ENCODE data around the gene RCAN1. TPM values are rescaled to one million over a fixed set of nuclear protein-coding genes. Genes with fewer than 3 reads are reported as not detected.
"Not testable (repeated sequence)": the region's sequence is repeated elsewhere in the genome, so short reads cannot be mapped to it uniquely, and the experiment has no call there.

Gene RCAN1
- total and polyA plus RNA-seq, 4 donors: 26.7 to 67.9 (median 46.7) TPM

DNA sequence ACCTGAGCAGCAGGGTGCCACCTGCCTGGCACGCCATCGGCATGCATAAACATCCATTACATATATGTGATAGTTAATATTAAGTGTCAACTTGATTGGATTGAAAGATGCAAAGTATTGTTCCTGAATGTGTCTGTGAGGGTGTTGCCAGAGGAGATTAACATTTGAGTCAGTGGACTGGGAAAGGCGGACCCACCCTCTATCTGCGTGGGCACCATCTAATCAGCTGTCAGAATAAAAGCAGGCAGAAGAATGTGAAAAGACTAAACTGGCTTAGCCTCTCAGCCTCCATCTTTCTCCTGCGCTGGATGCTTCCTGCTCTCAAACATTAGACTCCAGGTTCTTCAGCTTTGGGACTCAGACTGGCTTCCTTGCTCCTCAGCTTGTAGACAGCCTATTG, 10.0 kb downstream of the RCAN1 start:
- not testable (repeated sequence) for DNase-seq (ENCODE audit: low spot score); H3K4me1 ChIP-seq (ENCODE audit: control insufficient read depth in 4 of 4, insufficient read depth in 4 of 4, low read length in 3 of 4); H3K4me3 ChIP-seq (ENCODE audit: low read depth in 1 of 3, low read length in 3 of 3); H3K36me3 ChIP-seq (ENCODE audit: control insufficient read depth in 4 of 4, insufficient read depth in 3 of 4, low read depth in 1 of 4, low read length in 3 of 4); H3K27me3 ChIP-seq (ENCODE audit: control insufficient read depth in 4 of 4, insufficient read depth in 4 of 4, low read length in 3 of 4); H3K27ac ChIP-seq (ENCODE audit: low read depth in 1 of 2, low read length in 2 of 2); H3K9ac ChIP-seq (ENCODE audit: low read depth in 1 of 2, low read length in 2 of 2); H3K9me3 ChIP-seq (ENCODE audit: control insufficient read depth in 4 of 4, low read length in 3 of 4)
- WGBS: 95% methylated on average over 5 of the region's 5 CpGs

GRCh38 chr21:34604556-34604955, 10.4 kb downstream of the RCAN1 start:
- no peak for DNase-seq (ENCODE audit: low spot score)
- Histone ChIP-seq H3K36me3 (ENCODE audit: control insufficient read depth in 4 of 4, insufficient read depth in 3 of 4, low read depth in 1 of 4, low read length in 3 of 4) (no peaks in the 10 kb centered on the region), H3K4me1 (ENCODE audit: control insufficient read depth in 4 of 4, insufficient read depth in 4 of 4, low read length in 3 of 4) (peaks cover 0 to 5% (median 1%) of the 10 kb centered on the region in 4 donors), H3K9ac (ENCODE audit: low read depth in 1 of 2, low read length in 2 of 2) (no peak overlapping the region), H3K9me3 (ENCODE audit: control insufficient read depth in 4 of 4, low read length in 3 of 4) (no peaks in the 10 kb centered on the region), H3K27ac (ENCODE audit: low read depth in 1 of 2, low read length in 2 of 2) (no peak overlapping the region), H3K4me3 (ENCODE audit: low read depth in 1 of 3, low read length in 3 of 3) (no peak overlapping the region), H3K27me3 (ENCODE audit: control insufficient read depth in 4 of 4, insufficient read depth in 4 of 4, low read length in 3 of 4) (no peaks in the 10 kb centered on the region)
- 93% methylated on average over 2 of the region's 2 CpGs for WGBS
- TF ChIP-seq HNF4A (conservative IDR thresholded peaks at IDR 0.05) (no peak), ZBTB33 (IDR thresholded peaks at IDR 0.05) (no peak), FOXA1 (IDR thresholded peaks at IDR 0.05) (no peak), ATF3 (IDR thresholded peaks at IDR 0.05) (no peak), FOXA2 (IDR thresholded peaks at IDR 0.05) (no peak), TAF1 (conservative IDR thresholded peaks at IDR 0.05) (no peak), NR2F2 (IDR thresholded peaks at IDR 0.05) (no peak), RXRA (IDR thresholded peaks at IDR 0.05) (no peak), HNF4G (IDR thresholded peaks at IDR 0.05) (no peak), EGR1 (IDR thresholded peaks at IDR 0.05; ENCODE audit: low read depth in 2 of 2) (no peak), REST (IDR thresholded peaks at IDR 0.05) (no peak), RAD21 (IDR thresholded peaks at IDR 0.05) (no peak), YY1 (IDR thresholded peaks at IDR 0.05) (no peak), SP1 (IDR thresholded peaks at IDR 0.05) (no peak), GABPA (IDR thresholded peaks at IDR 0.05 in 1 of 2, conservative IDR thresholded peaks at IDR 0.05 in 1 of 2) (no peak), JUND (IDR thresholded peaks at IDR 0.05) (no peak)
- TF ChIP-seq, protein P1, sequence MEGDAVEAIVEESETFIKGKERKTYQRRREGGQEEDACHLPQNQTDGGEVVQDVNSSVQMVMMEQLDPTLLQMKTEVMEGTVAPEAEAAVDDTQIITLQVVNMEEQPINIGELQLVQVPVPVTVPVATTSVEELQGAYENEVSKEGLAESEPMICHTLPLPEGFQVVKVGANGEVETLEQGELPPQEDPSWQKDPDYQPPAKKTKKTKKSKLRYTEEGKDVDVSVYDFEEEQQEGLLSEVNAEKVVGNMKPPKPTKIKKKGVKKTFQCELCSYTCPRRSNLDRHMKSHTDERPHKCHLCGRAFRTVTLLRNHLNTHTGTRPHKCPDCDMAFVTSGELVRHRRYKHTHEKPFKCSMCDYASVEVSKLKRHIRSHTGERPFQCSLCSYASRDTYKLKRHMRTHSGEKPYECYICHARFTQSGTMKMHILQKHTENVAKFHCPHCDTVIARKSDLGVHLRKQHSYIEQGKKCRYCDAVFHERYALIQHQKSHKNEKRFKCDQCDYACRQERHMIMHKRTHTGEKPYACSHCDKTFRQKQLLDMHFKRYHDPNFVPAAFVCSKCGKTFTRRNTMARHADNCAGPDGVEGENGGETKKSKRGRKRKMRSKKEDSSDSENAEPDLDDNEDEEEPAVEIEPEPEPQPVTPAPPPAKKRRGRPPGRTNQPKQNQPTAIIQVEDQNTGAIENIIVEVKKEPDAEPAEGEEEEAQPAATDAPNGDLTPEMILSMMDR (IDR thresholded peaks at IDR 0.05; ENCODE audit: low read depth, low read length, missing input control): no peak

Measured in liver (tissue), 9 donors.